PC-3 (cell line): Measurements from ENCODE around the gene MRPL21.

ENCODE experiments used
- CTCF ChIP-seq: fragments of 300-600 bp; sonication (generic); conservative IDR thresholded peaks from 2 replicates; pipeline ENCODE4 v1.5.1; 2017; ENCODE audit warnings: antibody characterized with exemption, low read depth, mild to moderate bottlenecking, low read length
- EZH2 ChIP-seq: fragments of 300-600 bp; sonication (generic); IDR thresholded peaks from one replicate; pipeline ENCODE4 v1.6.1; 2017; ENCODE audit warnings: antibody characterized with exemption, mild to moderate bottlenecking, low read length; ENCODE audit not compliant: unreplicated experiment
- EZH2phosphoT487 ChIP-seq: fragments of 300-600 bp; sonication (generic); IDR thresholded peaks from 2 replicates; pipeline ENCODE4 v1.6.1; 2018; ENCODE audit warnings: mild to moderate bottlenecking, antibody characterized with exemption, low read length, borderline replicate concordance

- no peak for TF ChIP-seq CTCF
- TF ChIP-seq EZH2 = no peak
- no peak for TF ChIP-seq EZH2phosphoT487
Observed at GRCh38 chr11:68880851-68881250, 22.8 kb downstream of the MRPL21 start.
